Mesenchymal stem cell (in vitro differentiated cells and primary cell): ENCODE results near the gene ENPP6.

Source experiments
- DNase-seq: peaks from one replicate; pipeline ENCODE4 v3.0.0-alpha.2; 2013
- H2AFZ ChIP-seq: one replicate; pipeline ENCODE4 v1.6.1; 2013; ENCODE audit warnings: low read depth, mild to moderate bottlenecking, control low read depth, inconsistent platforms, low read length, moderate library complexity
- H2AK5ac ChIP-seq: 2 replicates; pipeline ENCODE4 v1.6.1; 2013; ENCODE audit warnings: low read length, moderate library complexity, mild to moderate bottlenecking, inconsistent platforms; ENCODE audit not compliant: severe bottlenecking
- H2BK120ac ChIP-seq: one replicate; pipeline ENCODE4 v1.6.1; 2013; ENCODE audit warnings: low read depth, mild to moderate bottlenecking, inconsistent platforms, low read length, moderate library complexity
- H2BK12ac ChIP-seq, 2 experiments: one replicate each; pipeline ENCODE4 v1.6.1; 2013; ENCODE audit warnings: inconsistent platforms in 2 of 2, low read length in 2 of 2, mild to moderate bottlenecking in 2 of 2, moderate library complexity in 2 of 2, control low read depth in 1 of 2
- H2BK15ac ChIP-seq: one replicate; pipeline ENCODE4 v1.6.1; 2013; ENCODE audit warnings: mild to moderate bottlenecking, low read depth, inconsistent platforms; ENCODE audit not compliant: poor library complexity, severe bottlenecking
- H2BK5ac ChIP-seq: 2 replicates; pipeline ENCODE4 v1.6.1; 2013; ENCODE audit warnings: low read depth, mild to moderate bottlenecking, low read length, control low read depth, inconsistent platforms; ENCODE audit not compliant: poor library complexity, severe bottlenecking
- H3K14ac ChIP-seq, 2 experiments: one replicate each; pipeline ENCODE4 v1.6.1; 2013; ENCODE audit warnings: inconsistent platforms in 2 of 2, low read length in 2 of 2, control low read depth in 1 of 2, mild to moderate bottlenecking in 1 of 2, moderate library complexity in 1 of 2
- H3K18ac ChIP-seq, 2 experiments: one replicate each; pipeline ENCODE4 v1.6.1; 2013; ENCODE audit warnings: inconsistent platforms in 2 of 2, low read length in 2 of 2, control low read depth in 1 of 2, low read depth in 1 of 2, mild to moderate bottlenecking in 1 of 2
- H3K23ac ChIP-seq, 2 experiments: one replicate each; pipeline ENCODE4 v1.6.1; 2013; ENCODE audit warnings: inconsistent platforms in 2 of 2, low read length in 2 of 2, mild to moderate bottlenecking in 2 of 2, moderate library complexity in 2 of 2, control low read depth in 1 of 2
- H3K27ac ChIP-seq: 2 replicates; pipeline ENCODE4 v1.5.1; 2013; ENCODE audit warnings: mild to moderate bottlenecking, moderate library complexity, low read length, control low read depth, inconsistent platforms; ENCODE audit not compliant: poor library complexity, severe bottlenecking
- H3K27me3 ChIP-seq, 2 experiments: 2 replicates each; pipeline versions ENCODE4 v1.6.1 to v1.7.0; 2013; ENCODE audit warnings: low read length in 2 of 2, mild to moderate bottlenecking in 2 of 2, moderate library complexity in 2 of 2, control low read depth in 1 of 2, inconsistent platforms in 1 of 2; ENCODE audit not compliant: control insufficient read depth in 1 of 2, insufficient read depth in 1 of 2
- H3K36me3 ChIP-seq, 2 experiments: 2 replicates each; pipeline versions ENCODE4 v1.6.1 to v1.7.0; 2013; ENCODE audit warnings: low read length in 2 of 2, control low read depth in 1 of 2, inconsistent platforms in 1 of 2, low read depth in 1 of 2, mild to moderate bottlenecking in 1 of 2; ENCODE audit not compliant: insufficient read depth in 2 of 2, control insufficient read depth in 1 of 2
- H3K4ac ChIP-seq, 2 experiments: one replicate each; pipeline ENCODE4 v1.6.1; 2013; ENCODE audit warnings: inconsistent platforms in 2 of 2, low read length in 2 of 2, mild to moderate bottlenecking in 2 of 2, moderate library complexity in 2 of 2, control low read depth in 1 of 2, low read depth in 1 of 2
- H3K4me1 ChIP-seq: 2 replicates; pipeline ENCODE4 v1.6.1; 2013; ENCODE audit warnings: low read depth, low read length, control low read depth; ENCODE audit not compliant: control insufficient read depth, insufficient read depth
- H3K4me2 ChIP-seq: 2 replicates; pipeline ENCODE4 v1.6.1; 2013; ENCODE audit warnings: low read length, mild to moderate bottlenecking, inconsistent platforms; ENCODE audit not compliant: poor library complexity, severe bottlenecking
- H3K4me3 ChIP-seq, 2 experiments: 2 replicates each; pipeline versions ENCODE4 v1.5.1 to v1.7.0; 2013; ENCODE audit warnings: low read length in 2 of 2, mild to moderate bottlenecking in 2 of 2, control low read depth in 1 of 2, low read depth in 1 of 2; ENCODE audit not compliant: insufficient read depth in 1 of 2
- H3K79me1 ChIP-seq: replicated peaks from 2 replicates; pipeline ENCODE4 v1.6.1; 2013; ENCODE audit warnings: mild to moderate bottlenecking, control low read depth, low read length, inconsistent platforms; ENCODE audit not compliant: poor library complexity, severe bottlenecking
- H3K9ac ChIP-seq: 2 replicates; pipeline ENCODE4 v1.7.0; 2013; ENCODE audit warnings: mild to moderate bottlenecking, low read length, moderate library complexity
- H3K9me3 ChIP-seq: 2 replicates; pipeline ENCODE4 v1.7.0; 2013; ENCODE audit warnings: mild to moderate bottlenecking, low read length; ENCODE audit not compliant: control insufficient read depth
- H4K8ac ChIP-seq: one replicate; pipeline ENCODE4 v1.6.1; 2013; ENCODE audit warnings: inconsistent platforms, mild to moderate bottlenecking, low read length, moderate library complexity
- H4K91ac ChIP-seq: one replicate; pipeline ENCODE4 v1.6.1; 2013; ENCODE audit warnings: mild to moderate bottlenecking, low read length, inconsistent platforms
- WGBS: methylation state at CpG from one replicate; pipeline ENCODE4 v1.1.7; 2013; ENCODE audit warnings: mixed read lengths; 5-methylcytosine and 5-hydroxymethylcytosine counted together

Gene ENPP6

DNA sequence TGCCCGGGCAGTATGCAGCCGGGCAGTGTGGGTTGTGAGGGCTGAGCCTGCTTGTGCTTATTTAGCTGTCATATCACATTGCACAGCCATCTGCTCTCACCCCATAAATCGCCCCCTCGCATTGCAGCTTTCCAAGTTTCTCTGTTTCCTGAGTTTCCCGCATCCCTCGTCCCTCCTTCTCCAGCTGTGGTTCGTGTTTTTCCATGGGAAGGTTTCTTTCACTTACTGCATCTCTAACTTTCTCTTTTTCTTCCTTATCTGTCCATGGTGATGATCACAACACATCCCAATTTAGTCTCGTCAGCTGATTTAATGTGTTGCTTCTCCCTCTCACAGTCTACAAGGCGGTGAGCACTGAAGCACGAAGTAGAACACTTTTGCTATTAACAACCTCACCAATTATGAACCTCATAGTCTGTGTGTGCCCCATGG, 118.1 kb downstream of the ENPP6 start:
- no peaks in the 10 kb centered on the region for H3K36me3 ChIP-seq
- 84% methylated on average over 10 of the region's 10 CpGs for WGBS
- no peaks in the 10 kb centered on the region for H3K79me1 ChIP-seq
- no peak overlapping the region for H3K4ac ChIP-seq
- peaks cover 4% of the 10 kb centered on the region for H3K4me1 ChIP-seq
- no peaks in the 10 kb centered on the region for H3K9me3 ChIP-seq
- no peak overlapping the region for H2BK15ac ChIP-seq
- DNase-seq, result no peak
- H3K18ac ChIP-seq, result no peak overlapping the region
- H2AFZ ChIP-seq, result no peak overlapping the region
- no peak overlapping the region for H3K4me3 ChIP-seq
- no peak overlapping the region for H2AK5ac ChIP-seq
- no peak overlapping the region for H4K91ac ChIP-seq
- no peak overlapping the region for H2BK12ac ChIP-seq
- H3K27me3 ChIP-seq, result peaks cover 5 to 41% of the 10 kb centered on the region in 2 experiments
- no peak overlapping the region for H2BK120ac ChIP-seq
- no peak overlapping the region for H3K23ac ChIP-seq
- H4K8ac ChIP-seq, result no peak overlapping the region
- H3K4me2 ChIP-seq, result no peak overlapping the region
- no peak overlapping the region for H3K27ac ChIP-seq
- H3K9ac ChIP-seq, result no peak overlapping the region
- no peak overlapping the region for H2BK5ac ChIP-seq
- no peak overlapping the region for H3K14ac ChIP-seq

DNA sequence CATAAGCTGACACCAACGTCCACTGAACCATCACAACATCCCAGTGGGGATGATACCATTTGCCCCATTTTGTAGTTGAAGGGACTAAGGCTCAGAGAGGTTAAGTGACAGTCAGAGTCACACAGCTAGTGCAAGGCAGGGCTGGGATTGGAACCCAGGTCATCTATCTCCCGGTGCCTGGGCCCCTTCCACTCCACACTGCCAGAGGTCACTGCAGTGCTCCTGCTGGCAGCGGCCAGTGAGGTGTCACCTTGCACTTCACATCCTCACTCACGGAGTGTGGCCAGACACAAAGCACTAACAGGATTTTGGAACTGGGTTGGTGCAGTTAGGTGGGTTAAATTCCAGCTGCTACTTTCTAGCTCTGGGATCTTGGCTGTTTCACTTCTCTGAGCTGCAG, 118.7 kb downstream of the ENPP6 start:
- Histone ChIP-seq H3K4me2 (no peak overlapping the region), H3K79me1 (no peaks in the 10 kb centered on the region), H2BK15ac (no peak overlapping the region), H3K14ac (peak overlapping the region in 1 of 2 experiments; percentile 46), H2BK120ac (no peak overlapping the region), H3K9ac (no peak overlapping the region), H3K18ac (no peak overlapping the region), H2BK12ac (no peak overlapping the region), H3K4ac (no peak overlapping the region), H3K36me3 (no peaks in the 10 kb centered on the region), H2BK5ac (no peak overlapping the region), H3K23ac (no peak overlapping the region), H3K4me1 (peaks cover 4% of the 10 kb centered on the region), H3K9me3 (no peaks in the 10 kb centered on the region), H3K27ac (no peak overlapping the region), H2AK5ac (no peak overlapping the region), H4K8ac (no peak overlapping the region), H3K4me3 (no peak overlapping the region), H3K27me3 (peaks cover 5 to 45% of the 10 kb centered on the region in 2 experiments), H4K91ac (no peak overlapping the region), H2AFZ (no peak overlapping the region)
- DNase-seq, result no peak
- 76% methylated on average over 4 of the region's 4 CpGs for WGBS

DNA sequence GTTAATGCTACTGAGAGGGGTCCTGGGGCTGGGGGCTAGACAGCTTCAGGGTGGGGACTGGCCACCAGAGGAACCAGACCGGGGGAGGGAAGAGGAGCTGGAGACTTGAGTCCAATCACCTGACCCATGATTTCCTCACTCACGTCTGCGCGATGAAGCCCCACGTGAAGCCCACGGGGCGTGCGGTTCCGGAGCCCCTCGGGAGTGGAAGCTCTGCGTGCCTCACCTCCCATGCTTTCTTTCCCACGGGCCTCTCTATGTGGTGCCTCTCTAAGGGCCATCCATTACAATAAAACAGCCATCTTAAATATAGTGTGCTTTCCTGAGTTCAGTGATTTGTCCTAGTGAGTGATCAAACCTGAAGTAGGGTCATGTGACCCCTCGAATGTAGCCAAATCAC, 119.9 kb downstream of the ENPP6 start:
- H2AFZ ChIP-seq, result no peak overlapping the region
- no peaks in the 10 kb centered on the region for H3K36me3 ChIP-seq
- peaks cover 5 to 49% of the 10 kb centered on the region in 2 experiments for H3K27me3 ChIP-seq
- H3K4me1 ChIP-seq, result peaks cover 4% of the 10 kb centered on the region
- no peak overlapping the region for H3K9ac ChIP-seq
- no peak overlapping the region for H4K91ac ChIP-seq
- H2AK5ac ChIP-seq, result no peak overlapping the region
- H2BK5ac ChIP-seq, result no peak overlapping the region
- no peak overlapping the region for H2BK12ac ChIP-seq
- no peak overlapping the region for H3K4ac ChIP-seq
- no peak overlapping the region for H4K8ac ChIP-seq
- no peak overlapping the region for H3K4me3 ChIP-seq
- H3K9me3 ChIP-seq, result no peaks in the 10 kb centered on the region
- H3K23ac ChIP-seq, result no peak overlapping the region
- H3K27ac ChIP-seq, result no peak overlapping the region
- no peak for DNase-seq
- H3K18ac ChIP-seq, result no peak overlapping the region
- no peak overlapping the region for H3K14ac ChIP-seq
- H3K79me1 ChIP-seq, result no peaks in the 10 kb centered on the region
- no peak overlapping the region for H2BK15ac ChIP-seq
- no peak overlapping the region for H2BK120ac ChIP-seq
- WGBS, result over 99% methylated on average over 5 of the region's 13 CpGs
- no peak overlapping the region for H3K4me2 ChIP-seq

DNA sequence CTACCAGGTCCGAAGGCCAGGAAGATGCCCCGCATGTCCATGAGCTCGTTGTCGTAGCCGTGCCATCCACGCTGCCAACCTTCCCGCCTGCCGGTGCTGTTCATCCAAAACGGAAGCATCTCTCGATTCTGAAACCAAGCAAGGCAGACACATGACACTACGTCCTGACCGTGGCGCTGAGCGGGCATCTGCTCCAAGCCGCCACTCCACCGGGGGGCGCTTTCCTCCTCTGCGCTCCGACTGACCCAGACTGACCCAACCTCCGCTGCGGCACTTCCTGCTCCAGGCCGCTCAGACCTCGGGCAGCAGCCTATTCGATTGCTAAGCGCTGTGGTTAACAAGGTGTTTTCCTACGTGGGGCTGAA, 120.5 kb downstream of the ENPP6 start:
- H3K14ac ChIP-seq, result no peak overlapping the region
- no peak overlapping the region for H4K8ac ChIP-seq
- no peak overlapping the region for H4K91ac ChIP-seq
- peaks cover 4% of the 10 kb centered on the region for H3K4me1 ChIP-seq
- H2BK12ac ChIP-seq, result no peak overlapping the region
- no peak overlapping the region for H2AK5ac ChIP-seq
- no peak overlapping the region for H3K4ac ChIP-seq
- no peak overlapping the region for H3K27ac ChIP-seq
- no peak overlapping the region for H2BK120ac ChIP-seq
- DNase-seq, result no peak
- no peak overlapping the region for H2BK5ac ChIP-seq
- no peaks in the 10 kb centered on the region for H3K9me3 ChIP-seq
- peak overlapping the region; percentile 51 for H3K9ac ChIP-seq
- no peak overlapping the region for H3K23ac ChIP-seq
- peak overlapping the region in 1 of 2 experiments; percentile 77 for H3K4me3 ChIP-seq
- H3K18ac ChIP-seq, result no peak overlapping the region
- no peaks in the 10 kb centered on the region for H3K36me3 ChIP-seq
- H2BK15ac ChIP-seq, result no peak overlapping the region
- H3K27me3 ChIP-seq, result peaks cover 5 to 49% of the 10 kb centered on the region in 2 experiments
- WGBS, result 60% methylated on average over 26 of the region's 26 CpGs
- no peaks in the 10 kb centered on the region for H3K79me1 ChIP-seq
- no peak overlapping the region for H3K4me2 ChIP-seq
- no peak overlapping the region for H2AFZ ChIP-seq
